HFF-Myc (cell line): ENCODE measurements around the gene PPP1CA.

Experiments
- DNase-seq: peaks from one replicate; pipeline ENCODE4 v3.0.0-alpha.2; 2011; ENCODE audit warnings: low read depth; ENCODE audit errors: extremely low read depth
- H3K4me3 ChIP-seq: replicated peaks from 2 replicates; pipeline ENCODE4 v1.5.1; 2011; ENCODE audit warnings: low read depth, mild to moderate bottlenecking, control low read depth, low read length
- TF ChIP-seq, protein P1 (sequence below): IDR thresholded peaks from 2 replicates; pipeline ENCODE4 v1.5.1; 2012; ENCODE audit warnings: mild to moderate bottlenecking, low read depth, low read length, control low read depth; ENCODE audit errors: missing control alignments

The PPP1CA gene

DNA sequence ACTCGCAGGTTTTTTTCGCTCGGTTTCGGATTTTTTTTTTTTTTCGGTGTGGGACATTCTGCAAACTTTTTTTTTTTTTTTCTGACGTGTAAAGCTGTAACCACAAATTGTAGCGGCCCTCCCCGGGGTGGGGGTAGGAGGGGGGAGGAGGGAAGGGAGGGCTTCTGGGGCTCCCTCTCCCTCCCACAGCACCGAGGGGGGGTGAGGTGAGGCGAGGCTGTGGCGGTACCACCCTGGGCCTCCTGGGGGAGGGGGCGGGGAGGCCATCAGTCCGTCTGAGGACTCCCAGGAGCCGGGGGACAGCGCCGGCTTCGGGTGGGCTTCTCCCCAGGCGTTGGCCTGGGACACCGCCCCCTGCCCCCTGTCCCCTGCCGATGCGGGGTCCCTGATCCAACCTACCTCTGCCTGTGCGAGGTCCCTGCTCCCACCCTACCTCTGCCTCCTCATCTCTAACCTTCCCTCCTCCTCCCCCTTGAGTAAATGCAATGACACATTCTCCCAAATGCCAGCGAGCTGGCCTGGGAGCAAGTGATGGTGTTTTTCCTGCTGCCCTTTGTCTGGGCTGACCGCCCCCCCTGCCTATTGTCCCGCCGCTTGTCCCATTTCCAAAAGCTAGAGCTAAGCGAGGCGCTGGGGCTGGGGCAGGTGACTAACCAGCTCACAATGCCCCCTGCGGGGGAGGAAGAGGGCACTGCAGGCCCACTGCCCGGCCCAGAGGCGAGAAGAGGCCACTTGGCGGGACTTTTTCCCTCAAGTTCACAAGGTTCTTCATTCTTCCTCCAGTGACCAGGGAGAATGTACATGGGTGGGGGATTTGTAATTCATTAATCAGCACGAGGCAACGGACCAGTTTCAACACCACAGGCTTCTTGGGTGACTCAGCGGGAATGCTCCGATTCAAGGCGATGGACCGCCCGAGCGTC lies 27.7 kb downstream of the PPP1CA start:
- TF ChIP-seq, protein P1, sequence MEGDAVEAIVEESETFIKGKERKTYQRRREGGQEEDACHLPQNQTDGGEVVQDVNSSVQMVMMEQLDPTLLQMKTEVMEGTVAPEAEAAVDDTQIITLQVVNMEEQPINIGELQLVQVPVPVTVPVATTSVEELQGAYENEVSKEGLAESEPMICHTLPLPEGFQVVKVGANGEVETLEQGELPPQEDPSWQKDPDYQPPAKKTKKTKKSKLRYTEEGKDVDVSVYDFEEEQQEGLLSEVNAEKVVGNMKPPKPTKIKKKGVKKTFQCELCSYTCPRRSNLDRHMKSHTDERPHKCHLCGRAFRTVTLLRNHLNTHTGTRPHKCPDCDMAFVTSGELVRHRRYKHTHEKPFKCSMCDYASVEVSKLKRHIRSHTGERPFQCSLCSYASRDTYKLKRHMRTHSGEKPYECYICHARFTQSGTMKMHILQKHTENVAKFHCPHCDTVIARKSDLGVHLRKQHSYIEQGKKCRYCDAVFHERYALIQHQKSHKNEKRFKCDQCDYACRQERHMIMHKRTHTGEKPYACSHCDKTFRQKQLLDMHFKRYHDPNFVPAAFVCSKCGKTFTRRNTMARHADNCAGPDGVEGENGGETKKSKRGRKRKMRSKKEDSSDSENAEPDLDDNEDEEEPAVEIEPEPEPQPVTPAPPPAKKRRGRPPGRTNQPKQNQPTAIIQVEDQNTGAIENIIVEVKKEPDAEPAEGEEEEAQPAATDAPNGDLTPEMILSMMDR: peak; percentile 52
- H3K4me3 ChIP-seq: peak overlapping the region; percentile 59
- DNase-seq: no peak

DNA sequence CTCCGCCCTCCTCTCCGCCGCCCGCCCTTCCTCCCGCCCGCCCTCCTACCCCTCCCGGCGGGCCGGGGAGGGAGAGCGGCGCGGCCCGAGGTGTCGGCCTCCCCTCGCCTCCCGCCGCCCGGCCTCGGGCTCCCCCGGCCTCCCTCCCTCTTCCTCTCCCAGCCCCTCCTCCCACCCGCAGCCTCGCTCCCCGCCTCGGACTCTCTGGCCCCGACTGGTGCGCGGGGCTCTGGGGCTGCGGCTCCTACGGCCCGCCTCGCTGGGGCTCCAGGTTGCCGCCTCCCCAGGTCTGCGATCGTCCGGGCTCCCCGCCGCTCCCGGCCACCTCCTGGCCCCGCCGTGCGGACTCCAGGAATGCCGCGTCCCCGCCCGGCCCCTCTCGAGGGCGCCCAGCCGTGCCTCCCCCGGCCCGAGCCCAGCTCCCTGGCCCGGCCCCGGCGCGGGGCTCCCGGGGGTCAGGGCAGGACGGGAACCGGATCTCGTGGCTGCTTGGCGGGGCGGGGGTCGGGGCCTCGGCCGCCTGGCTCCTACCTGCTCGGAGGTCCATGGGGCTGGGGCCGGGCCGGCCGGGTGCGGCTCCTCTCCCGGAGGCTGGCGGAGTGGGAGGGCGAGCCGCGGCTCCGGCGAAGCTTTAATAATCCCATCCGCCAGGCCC lies 28.5 kb downstream of the PPP1CA start, which contains the start of gene CLCF1:
Gene CLCF1 (minus strand): TSS at position 606 of the 655 bp plus-strand sequence. CDS start 59 bp downstream, at position 547.
- DNase-seq: no peak
- TF ChIP-seq, protein P1: no peak
- peak within 1 kb of the TSS; percentile 59 for H3K4me3 ChIP-seq

DNA sequence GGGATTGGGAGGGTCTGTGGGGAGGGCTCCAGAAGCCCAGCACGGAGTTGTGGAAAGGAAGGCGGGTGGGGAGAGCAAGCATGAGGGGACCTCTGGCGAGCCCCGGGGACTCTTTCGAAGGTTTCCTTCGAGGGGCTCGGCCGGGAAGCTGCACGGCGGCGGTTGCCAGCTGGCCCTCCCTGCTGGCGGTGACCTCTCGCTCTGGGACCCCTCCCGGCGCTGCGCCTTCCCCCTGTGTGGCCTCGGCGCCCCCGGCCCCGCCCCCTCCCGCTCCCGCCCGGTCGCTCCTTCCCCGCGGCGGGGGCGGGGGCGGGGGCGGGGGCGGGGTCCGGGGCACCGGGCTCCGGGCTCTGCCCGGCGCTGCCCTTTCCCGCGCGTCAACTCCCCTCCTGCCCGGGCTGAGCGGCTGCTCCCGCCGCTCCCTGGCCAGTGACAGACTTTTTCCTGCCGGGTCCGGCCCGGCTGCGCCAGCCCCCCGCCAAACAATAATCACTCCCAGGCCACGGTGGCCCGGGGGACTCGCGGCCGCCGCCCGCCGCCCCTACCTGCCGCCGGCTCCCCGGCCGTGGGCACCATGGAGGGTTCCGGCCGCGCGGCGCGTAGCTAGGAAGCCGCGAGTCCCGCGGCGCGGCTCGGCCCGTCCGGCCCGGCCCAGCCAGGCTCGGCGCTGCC lies 29.2 kb downstream of the PPP1CA start:
- TF ChIP-seq, protein P1: no peak
- H3K4me3 ChIP-seq: peak overlapping the region; percentile 59
- DNase-seq: no peak

DNA sequence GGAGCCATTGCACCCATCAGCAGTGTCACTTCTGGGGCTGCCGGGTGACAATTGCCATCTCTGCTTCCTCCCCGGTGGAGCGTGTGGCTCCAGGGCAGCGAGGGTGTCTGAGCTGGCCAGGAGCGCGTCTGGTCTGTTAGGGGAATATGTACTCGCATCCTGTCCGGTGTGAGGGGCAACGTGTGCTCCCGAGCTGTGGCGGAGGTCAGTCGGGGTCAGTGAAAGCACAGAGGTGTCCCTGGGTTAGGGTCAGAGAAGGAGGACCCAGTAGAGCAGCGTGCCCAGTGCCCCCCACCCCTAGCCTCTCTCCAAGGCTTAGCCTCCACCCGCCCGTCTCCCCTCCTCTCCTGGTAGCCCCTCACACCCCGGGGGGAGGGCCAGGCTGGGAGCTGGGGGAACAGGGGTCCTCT lies 29.7 kb downstream of the PPP1CA start:
- H3K4me3 ChIP-seq: peak overlapping the region; percentile 59
- TF ChIP-seq, protein P1: no peak
- DNase-seq: no peak

DNA sequence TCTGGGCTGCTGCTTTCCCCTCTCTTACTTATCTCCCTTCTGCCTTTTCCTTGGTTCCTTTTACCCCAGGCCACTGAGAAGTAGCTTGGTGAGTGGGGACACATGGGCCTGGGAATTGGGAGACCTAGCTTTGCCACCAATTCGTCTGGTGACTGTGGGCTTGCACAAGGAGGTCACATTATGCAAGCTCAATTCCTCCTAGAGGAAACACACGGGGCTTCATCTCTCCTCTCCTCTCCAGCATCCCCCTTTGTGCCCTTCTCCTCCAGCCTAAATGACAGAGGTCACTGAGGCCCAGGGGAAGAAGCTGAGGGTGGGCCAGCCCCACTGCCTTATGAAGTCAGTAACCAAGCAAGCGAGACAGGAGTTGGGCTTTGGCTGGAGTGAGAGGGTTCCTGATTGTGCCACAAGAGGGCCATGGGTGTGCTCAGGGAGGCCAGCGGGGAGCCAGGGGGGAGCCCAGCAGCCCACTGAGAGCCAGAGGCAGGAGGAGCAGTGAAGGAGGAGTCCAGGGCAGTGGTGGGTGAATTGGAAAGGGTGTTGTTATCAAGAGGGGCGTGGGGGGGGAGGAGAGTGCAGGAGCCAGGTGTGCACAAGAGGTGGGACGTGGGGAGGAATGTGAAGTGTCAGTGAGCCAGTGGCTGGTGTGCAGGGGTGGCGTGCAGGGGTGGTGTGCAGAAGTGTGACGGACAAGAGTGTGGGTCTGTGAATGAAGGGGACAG lies 30.3 kb downstream of the PPP1CA start:
- TF ChIP-seq, protein P1: peak; percentile 44
- no peak for DNase-seq
- peak overlapping the region; percentile 59 for H3K4me3 ChIP-seq
